ENCODE data around the gene CNTN5.
"Not testable (repeated sequence)": the region's sequence is repeated elsewhere in the genome, so short reads cannot be mapped to it uniquely, and the experiment has no call there.

CNTN5 gene

DNA sequence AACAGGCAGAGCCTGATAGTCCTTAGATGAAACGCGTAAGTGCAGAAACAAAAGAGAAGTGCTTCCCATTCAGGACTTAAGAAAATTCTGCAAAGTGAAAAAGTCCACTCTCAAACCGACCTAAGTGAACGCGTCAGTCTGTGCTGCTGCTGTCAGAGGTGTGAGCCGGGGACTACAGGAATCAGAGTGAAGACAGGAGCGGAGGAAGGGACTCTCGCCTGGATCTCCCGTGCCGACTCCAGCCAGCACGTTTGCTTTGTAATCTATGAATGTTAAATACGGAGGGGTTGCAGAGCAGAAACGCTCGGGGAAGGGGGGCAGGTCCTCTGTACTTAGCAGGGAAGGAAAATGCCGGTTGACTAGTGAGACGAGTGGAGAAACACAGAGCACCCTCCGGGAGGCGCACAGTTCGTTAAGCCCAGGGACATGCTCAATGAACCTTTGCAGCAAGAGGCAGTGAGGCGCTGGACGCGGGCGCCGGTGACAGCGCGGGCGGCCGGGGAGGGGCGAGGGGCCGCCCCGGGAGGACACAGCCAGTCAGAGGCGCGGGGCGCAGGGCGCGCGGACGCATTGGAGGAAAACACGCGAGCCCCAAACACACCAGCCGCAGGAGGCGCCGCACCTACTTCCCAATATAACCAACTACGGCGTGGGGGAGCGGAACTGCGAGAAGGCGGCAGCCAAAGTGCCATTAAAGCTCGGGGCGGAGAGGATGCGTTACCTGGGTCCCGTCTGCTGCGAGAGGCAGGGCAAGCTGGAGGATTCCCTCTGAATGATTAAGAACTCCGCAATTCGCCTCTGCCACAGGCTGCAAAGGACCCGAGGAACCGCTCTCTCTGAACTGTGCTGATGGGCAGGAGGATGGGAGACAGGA lies at the start of gene CNTN5:
CNTN5 (plus strand) TSS at position 598 of the 874 bp plus-strand sequence.
- no peak for DNase-seq (ENCODE audit: low spot score)

DNA sequence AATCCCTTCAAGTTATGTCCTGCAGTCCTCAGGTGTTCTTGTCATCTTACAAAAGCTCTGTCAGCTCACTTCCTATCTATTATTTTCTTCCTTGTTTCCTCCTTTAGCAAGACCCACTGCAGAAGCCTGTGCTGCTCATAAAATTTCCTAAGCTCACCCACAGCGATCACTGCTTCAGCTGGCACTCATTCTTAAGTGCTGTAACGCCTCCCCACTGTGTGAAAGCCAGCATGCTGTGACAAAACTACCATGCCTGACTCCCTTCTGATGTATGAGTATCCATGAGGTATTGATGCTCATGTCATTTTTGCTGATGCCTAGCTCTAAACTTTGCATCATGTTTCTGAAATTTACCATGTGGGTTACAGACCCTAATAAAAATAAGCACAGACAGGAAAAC lies 41.5 kb upstream of the CNTN5 start:
- no peak for DNase-seq (ENCODE audit: low spot score)

DNA sequence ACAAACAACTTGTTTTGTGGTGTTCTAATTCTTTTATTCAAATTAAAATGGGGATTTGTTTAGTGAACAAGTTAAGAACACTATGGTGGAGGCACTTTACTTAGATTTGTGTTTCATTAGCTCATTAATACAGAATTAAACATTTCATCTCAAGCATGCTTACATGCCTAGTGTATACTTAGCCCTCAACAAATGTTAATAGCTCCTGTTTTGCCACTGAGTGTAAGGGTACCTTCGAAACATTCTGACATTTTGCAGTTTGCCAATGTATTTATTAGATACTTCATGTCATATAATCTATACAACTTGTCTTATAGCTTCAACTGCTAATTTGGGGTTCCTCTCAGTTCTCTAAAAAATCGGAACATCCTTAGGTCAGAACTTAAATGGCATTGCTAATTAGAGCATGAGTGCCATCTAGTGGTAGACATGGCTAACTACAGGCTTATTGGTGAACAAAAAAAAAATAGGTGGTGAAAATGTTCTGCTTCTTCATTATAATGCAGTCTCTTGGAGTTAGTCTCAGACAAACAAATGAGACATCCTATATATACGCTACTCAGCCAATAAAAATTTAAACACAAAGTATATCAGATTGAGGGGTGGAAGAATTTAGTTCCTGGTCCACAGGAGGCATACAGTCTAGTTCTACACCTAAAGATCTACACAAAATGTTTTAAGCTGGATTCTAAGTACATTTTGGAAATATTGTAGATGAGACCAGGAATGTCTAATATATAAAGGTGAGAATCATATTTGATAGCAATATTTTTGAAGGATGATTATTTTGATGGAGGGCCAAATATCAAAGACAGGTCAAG lies 4.9 kb upstream of the CNTN5 start:
- DNase-seq (ENCODE audit: low spot score), result peak; percentile 22

GRCh38 chr11:99019696-99020095 lies 1.1 kb upstream of the CNTN5 start:
- DNase-seq (ENCODE audit: low spot score), result no peak

DNA sequence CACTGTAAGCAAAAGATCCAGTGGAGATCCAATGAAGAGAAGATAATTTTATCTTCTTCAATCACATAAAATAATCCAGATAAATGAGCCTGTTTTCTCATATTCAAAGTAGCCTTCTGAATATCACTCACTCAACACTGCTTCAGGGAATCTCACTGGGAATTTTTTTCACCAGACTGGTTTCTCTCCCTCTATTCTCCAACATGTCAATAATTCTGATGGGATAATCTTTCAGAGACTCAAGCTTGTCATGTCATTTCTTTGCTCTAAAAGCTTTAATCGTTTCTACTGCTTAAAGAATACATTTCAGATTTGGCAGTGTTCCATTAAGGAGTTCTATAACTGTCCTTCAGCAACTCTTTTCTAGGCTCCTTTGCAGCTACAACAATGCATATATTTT lies 16.3 kb downstream of the CNTN5 start:
- DNase-seq (ENCODE audit: low spot score), result no peak

DNA sequence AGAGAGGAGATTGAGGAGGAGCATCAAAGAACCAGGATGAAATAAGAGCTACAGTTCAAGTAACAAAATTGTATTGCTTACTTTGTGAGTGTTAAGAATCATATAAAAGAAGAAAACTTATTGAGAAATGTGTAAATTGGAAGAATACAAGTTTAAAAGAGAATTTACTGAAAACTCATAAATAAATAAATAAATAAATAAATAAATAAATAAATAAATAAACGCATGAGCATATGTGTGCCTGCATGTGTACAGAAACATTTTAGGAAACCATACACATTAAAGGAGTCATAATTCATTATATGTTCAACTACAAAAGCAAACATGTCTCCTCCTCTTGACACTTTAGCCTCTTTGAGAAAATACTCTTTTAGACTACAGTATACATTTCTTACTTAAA lies 42.6 kb downstream of the CNTN5 start:
- no peak for DNase-seq (ENCODE audit: low spot score)

GRCh38 chr11:99065121-99065520 lies 44.4 kb downstream of the CNTN5 start:
- DNase-seq (ENCODE audit: low spot score), result no peak

- DNase-seq (ENCODE audit: low spot score), result no peak
These were observed 46.0 kb downstream of the CNTN5 start for GRCh38 chr11:99066618-99067317.

- no peak for DNase-seq (ENCODE audit: low spot score)
These were observed 48.1 kb downstream of the CNTN5 start for GRCh38 chr11:99068832-99069231.

- DNase-seq (ENCODE audit: low spot score), result no peak
These were observed 49.2 kb downstream of the CNTN5 start for GRCh38 chr11:99069856-99070444.

- no peak for DNase-seq (ENCODE audit: low spot score)
These were observed 58.8 kb downstream of the CNTN5 start for GRCh38 chr11:99079576-99079975.

GRCh38 chr11:99080154-99080553 lies 59.4 kb downstream of the CNTN5 start:
- DNase-seq (ENCODE audit: low spot score), result no peak

- no peak for DNase-seq (ENCODE audit: low spot score)
These were observed 77.5 kb downstream of the CNTN5 start for GRCh38 chr11:99098258-99098657.

- DNase-seq (ENCODE audit: low spot score), result no peak
These were observed 78.0 kb downstream of the CNTN5 start for GRCh38 chr11:99098751-99099150.

- DNase-seq (ENCODE audit: low spot score), result no peak
These were observed 96.9 kb downstream of the CNTN5 start for GRCh38 chr11:99117603-99118002.

GRCh38 chr11:99133862-99134261 lies 113.1 kb downstream of the CNTN5 start:
- not testable (repeated sequence) for DNase-seq (ENCODE audit: low spot score)

DNA sequence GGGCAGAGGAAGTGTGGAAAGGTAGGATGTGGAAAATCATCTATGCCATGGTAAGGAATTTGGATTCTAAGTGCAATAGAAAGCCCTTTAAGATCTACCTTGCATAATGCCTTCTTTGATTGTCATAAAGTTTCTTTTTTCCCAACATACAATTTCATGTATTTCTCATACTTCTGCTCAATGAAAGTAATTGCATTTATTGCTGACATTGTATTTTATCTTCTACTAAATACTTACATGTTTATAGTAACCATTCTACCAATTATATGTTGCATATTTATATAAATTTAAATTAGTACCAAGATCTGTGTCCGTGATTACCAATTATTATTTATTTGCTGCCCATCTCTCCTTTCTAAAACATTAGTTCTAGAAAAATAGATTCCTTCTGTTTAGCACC lies 114.8 kb downstream of the CNTN5 start:
- no peak for DNase-seq (ENCODE audit: low spot score)

DNA sequence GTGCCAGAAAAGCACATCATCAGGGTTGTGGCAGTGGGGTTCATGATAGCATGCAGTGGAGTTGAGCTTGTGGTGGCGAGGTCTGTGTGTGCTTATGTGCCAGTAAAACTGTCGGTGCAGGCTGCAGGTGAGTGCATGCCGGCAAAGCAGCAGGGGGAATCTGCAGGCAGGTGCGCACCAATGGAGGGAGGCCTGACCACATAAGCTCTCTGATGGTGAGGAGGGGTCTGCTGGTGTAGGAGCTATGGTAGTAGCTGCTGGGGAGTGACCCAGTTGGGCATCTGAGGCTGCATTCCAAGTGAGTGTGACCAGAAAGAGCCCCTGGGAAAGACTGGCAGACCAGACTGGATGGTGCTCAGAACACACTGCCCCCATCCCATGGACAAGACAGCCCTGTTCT lies 121.5 kb downstream of the CNTN5 start:
- no peak for DNase-seq (ENCODE audit: low spot score)

- DNase-seq (ENCODE audit: low spot score), result no peak
These were observed 127.6 kb downstream of the CNTN5 start for GRCh38 chr11:99148352-99148751.

- DNase-seq (ENCODE audit: low spot score), result no peak
These were observed 133.5 kb downstream of the CNTN5 start for GRCh38 chr11:99154277-99154676.

- DNase-seq (ENCODE audit: low spot score), result no peak
These were observed 139.7 kb downstream of the CNTN5 start for GRCh38 chr11:99160447-99160846.

DNA sequence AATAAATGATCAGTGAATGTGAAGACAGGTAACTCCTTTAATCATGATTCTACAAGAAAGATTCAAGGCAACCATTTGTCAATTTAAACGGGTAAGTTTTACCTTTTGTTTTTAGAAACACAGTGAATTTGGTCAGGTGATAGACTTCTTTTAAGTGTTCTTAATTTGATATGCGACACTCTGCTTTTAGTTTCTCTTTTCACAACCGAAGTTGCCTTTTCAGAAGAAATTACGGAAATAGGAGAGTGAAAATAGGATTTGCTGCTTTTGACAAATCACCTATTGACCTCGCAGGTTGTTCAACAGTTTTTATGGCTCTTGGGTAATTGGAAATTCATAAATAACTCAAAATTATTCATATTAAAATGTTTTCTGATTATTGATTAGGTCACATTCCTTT lies 142.1 kb downstream of the CNTN5 start:
- DNase-seq (ENCODE audit: low spot score), result no peak
